ENCODE results near the gene OXLD1.

OXLD1 gene

GRCh38 chr17:81616877-81617276 lies 49.5 kb downstream of the OXLD1 start:
- DNase-seq (ENCODE audit: low spot score) = no peak

- DNase-seq (ENCODE audit: low spot score) = no peak
These were observed 50.9 kb downstream of the OXLD1 start for GRCh38 chr17:81615401-81615930.
